NT2/D1 (cell line): ENCODE results near the gene DLL4.

Source experiments
- DNase-seq: peaks from one replicate; pipeline ENCODE4 v3.0.0-alpha.2; 2011; ENCODE audit warnings: low read depth, low spot score
- H3K27me3 ChIP-seq: 2 replicates; pipeline ENCODE4 v1.6.0; 2011; ENCODE audit warnings: mild to moderate bottlenecking; ENCODE audit not compliant: insufficient read length, insufficient read depth
- H3K36me3 ChIP-seq: 2 replicates; pipeline ENCODE4 v1.6.1; 2011; ENCODE audit warnings: mild to moderate bottlenecking, low read length, mixed read lengths; ENCODE audit not compliant: insufficient read depth, insufficient read length
- H3K4me1 ChIP-seq: 2 replicates; pipeline ENCODE4 v1.5.1; 2011; ENCODE audit not compliant: insufficient read depth, insufficient read length
- H3K4me3 ChIP-seq: 2 replicates; pipeline ENCODE4 v1.5.1; 2011; ENCODE audit warnings: low read depth; ENCODE audit not compliant: insufficient read length
- H3K9ac ChIP-seq: 2 replicates; pipeline ENCODE4 v1.6.0; 2011; ENCODE audit warnings: low read depth; ENCODE audit not compliant: insufficient read length
- H3K9me3 ChIP-seq: 2 replicates; pipeline ENCODE4 v1.5.1; 2011; ENCODE audit warnings: mild to moderate bottlenecking, low read length; ENCODE audit not compliant: insufficient read depth
- SUZ12 ChIP-seq: IDR thresholded peaks from 2 replicates; pipeline ENCODE4 v1.6.1; 2011; ENCODE audit not compliant: insufficient read length, insufficient read depth; ENCODE audit errors: extremely low read depth
- YY1 ChIP-seq: IDR thresholded peaks from 2 replicates; pipeline ENCODE4 v1.6.1; 2011; ENCODE audit not compliant: insufficient read length, insufficient read depth
- ZNF274 ChIP-seq: IDR thresholded peaks from 2 replicates; pipeline ENCODE4 v1.6.1; 2011; ENCODE audit warnings: mild to moderate bottlenecking, low read depth, low read length

The DLL4 gene

DNA sequence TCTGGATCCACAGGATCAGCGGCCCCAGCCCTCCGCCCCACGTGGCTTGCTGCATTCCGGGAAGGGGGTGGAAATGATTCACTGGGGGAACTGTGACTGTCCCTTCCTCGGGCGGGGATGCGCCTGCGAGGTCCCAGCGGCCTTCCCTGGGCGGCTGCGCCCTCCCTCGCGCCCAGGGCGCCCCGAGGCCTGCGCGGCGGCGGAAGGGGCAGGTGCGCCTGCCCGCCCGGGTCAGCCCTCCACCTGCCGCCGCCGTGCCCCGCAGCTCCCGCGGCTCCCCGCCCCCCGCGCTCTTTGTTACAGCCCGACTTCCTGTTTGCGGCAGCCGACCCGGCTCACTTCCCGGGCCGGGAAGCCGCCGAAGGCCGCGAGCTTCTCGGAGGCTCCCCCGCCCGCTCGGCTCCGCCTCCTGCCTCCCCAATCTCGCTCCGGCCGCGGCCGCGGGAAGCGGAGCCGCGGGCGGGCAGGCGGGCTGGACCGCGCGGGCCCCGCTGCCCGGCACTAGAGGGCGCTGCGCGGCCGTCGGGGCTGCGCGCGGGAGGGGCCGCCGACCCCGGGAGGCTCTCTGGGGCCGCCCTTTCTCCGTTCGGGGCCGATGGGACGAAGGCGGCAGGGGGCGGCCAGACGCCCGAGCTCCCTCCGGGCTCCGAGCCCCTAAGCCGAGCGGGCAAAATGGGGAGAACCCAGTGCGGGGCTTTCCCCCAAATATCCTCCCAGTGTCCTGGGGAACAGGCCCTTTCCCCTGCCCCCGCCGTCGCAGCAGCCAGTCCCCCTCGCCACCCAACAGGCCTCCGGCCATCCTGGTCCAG, 12.6 kb downstream of the DLL4 start:
- peak overlapping the region; percentile 42 for H3K4me3 ChIP-seq
- H3K36me3 ChIP-seq: no peaks in the 10 kb centered on the region
- H3K27me3 ChIP-seq: peaks cover 82% of the 10 kb centered on the region
- TF ChIP-seq YY1 (no peak), ZNF274 (no peak), SUZ12 (no peak)
- peaks cover 2% of the 10 kb centered on the region for H3K4me1 ChIP-seq
- DNase-seq: no peak
- H3K9me3 ChIP-seq: no peaks in the 10 kb centered on the region
- peak overlapping the region; percentile 79 for H3K9ac ChIP-seq

DNA sequence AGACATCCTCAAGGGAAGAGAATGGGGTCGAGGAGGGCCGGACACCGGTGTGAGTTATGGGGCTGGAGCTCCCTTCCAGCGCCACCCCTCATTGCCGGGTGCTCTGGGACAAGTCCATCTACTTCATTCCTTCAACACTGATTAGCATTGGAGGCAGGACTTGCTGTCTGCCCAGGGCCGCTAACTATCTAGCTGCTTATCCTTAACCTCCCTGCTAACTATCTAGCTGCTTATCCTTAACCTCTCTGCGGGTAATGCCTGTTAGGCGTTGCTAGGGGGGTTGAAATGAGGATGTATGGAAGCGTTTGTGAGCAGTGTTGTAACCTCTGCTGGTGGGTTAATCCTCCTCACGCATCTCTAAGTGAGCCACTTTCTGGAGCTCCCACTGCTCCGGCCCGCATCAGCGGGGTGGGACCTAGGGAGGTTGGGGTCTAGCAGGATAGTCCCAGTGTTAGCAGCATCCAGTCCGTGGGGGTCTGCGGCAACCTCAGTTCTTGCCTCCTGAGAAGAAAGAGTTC, 13.3 kb downstream of the DLL4 start:
- Histone ChIP-seq H3K9ac (peak overlapping the region; percentile 61), H3K9me3 (no peaks in the 10 kb centered on the region), H3K4me1 (peaks cover 2% of the 10 kb centered on the region), H3K27me3 (peaks cover 76% of the 10 kb centered on the region), H3K36me3 (no peaks in the 10 kb centered on the region), H3K4me3 (peak overlapping the region; percentile 40)
- no peak for DNase-seq
- TF ChIP-seq YY1: no peak
- TF ChIP-seq ZNF274: no peak
- TF ChIP-seq SUZ12: no peak

DNA sequence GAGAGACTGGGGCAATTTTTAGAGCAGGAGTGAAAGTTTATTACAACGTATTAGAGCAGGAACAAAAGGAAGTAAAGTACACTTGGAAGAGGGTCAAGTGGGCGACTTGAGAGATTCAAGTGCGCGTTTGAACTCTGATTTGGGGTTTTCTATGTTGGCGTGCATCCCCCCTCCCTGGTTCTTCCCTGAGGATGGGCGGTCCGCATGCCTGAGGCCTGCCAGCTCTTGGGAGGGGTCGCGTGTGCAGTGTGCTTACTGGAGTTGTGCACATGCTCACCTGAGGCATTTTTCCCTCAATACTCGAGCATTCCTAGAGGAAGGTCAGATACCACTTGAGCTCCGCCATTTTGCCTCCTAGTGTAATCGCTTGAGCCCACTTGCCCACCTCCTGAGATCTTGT, 13.7 kb downstream of the DLL4 start:
- TF ChIP-seq SUZ12 (no peak), YY1 (no peak)
- Histone ChIP-seq H3K9me3 (no peaks in the 10 kb centered on the region), H3K4me3 (no peak overlapping the region), H3K27me3 (peaks cover 74% of the 10 kb centered on the region), H3K36me3 (no peaks in the 10 kb centered on the region), H3K9ac (no peak overlapping the region), H3K4me1 (peaks cover 2% of the 10 kb centered on the region)
- no peak for DNase-seq

DNA sequence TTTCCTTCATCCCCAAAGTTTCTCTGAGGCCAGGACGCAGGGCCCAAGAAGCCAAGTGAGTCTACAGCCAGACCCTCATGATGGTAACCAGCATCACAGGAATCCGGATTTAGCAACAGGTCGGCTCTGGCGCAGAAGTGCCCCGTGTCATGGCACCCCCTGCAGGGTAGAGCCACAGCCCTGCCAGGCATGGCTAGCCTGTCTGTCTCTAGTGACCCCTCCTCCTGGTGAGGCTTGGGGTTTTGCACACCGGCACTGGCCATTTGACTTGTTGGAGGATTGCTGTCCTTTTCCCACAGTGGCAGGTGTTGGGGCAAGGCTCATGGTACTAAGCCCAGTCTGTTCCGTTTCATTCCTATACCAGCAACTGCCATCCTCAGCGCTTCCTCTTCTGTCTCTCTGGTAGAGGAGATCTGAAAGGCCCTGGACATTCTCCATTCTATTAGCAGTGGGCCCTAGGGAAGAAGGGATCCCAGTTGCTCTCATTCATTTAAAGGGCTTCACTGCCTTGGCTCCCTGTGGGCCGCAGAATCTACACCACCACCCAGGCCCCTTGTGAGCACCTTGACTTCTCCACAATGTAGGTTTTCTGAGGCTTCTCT, 14.7 kb downstream of the DLL4 start:
- Histone ChIP-seq H3K4me3 (no peak overlapping the region), H3K9me3 (no peaks in the 10 kb centered on the region), H3K36me3 (no peaks in the 10 kb centered on the region), H3K27me3 (peaks cover 80% of the 10 kb centered on the region), H3K4me1 (peaks cover 2% of the 10 kb centered on the region), H3K9ac (no peak overlapping the region)
- DNase-seq: no peak
- TF ChIP-seq YY1 (no peak), ZNF274 (no peak), SUZ12 (no peak)

DNA sequence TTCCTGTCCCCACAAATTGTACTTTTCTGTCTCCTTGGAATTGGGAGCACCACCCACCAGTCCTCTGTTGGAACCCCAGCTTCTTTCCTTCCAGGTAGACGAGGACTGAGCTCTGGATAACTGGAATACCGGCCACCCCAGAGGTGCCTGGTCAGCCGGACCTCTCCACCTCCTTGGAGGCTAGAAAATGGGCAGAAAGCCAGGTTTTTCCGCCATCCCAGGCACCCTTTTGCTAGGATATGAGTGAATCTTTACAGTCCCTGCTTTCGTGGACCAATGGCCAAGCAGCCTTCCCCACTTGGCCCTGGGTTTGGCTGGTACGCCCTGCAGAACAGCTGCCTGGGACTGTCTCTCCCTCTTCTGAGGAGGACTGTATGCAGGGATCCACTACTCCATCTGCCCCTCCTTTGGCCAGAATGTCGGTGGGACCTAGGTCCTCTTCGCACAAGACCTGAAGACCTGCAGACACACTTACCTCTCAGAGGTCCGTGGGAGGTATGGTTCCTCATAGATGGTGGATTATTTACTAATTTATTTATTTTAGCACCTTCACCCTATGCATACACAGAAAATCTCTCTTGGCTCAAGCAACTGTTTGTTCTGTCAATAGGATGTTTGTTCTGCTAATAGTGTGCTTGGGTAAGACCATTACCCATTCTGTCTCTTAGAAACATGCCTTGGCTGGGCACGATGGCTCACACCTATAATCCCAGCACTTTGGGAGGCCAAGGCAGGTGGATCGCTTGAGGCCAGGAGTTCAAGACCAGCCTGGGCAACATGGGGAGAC, 15.6 kb downstream of the DLL4 start:
- Histone ChIP-seq H3K36me3 (no peaks in the 10 kb centered on the region), H3K9me3 (no peaks in the 10 kb centered on the region), H3K4me1 (peaks cover 2% of the 10 kb centered on the region), H3K9ac (no peak overlapping the region), H3K4me3 (no peak overlapping the region), H3K27me3 (peaks cover 78% of the 10 kb centered on the region)
- no peak for DNase-seq
- TF ChIP-seq SUZ12 (no peak), ZNF274 (no peak), YY1 (no peak)

DNA sequence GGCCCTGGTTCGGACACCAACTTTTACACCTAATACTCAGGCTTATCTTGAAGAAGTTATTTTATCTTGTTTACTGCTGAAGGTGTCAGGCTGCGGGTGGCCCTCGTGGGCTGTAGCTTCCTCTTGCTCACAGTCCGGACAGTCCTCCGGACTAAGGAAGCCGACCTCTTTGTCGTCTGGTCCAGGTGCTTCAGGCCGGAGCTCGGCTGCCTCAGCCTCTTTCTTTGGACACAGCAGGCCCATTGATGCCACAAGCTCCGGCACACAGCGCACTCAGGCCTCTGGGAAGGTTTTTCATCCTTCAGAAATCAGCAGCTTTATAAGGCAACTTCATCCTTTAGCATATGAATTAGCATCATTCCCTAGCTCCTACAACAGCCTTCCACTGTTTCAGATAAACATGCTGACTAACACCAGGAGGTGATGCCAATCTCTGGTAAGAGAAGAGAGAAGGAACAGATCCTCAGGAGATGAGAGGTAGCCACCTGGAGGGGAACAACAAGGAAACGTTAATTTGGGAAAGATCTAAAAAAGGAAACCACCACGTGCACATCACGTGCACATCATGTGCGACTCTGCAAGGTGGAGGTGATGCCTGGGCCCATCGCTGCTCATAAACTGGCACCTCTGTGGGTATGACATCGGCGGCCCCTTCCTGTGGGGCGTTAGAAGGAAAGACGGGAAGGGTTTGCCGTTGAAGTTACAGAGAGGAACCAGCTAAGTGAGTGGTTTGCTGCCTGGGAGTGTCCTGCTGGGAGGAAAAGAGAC, 19.8 kb downstream of the DLL4 start:
- peaks cover under 1% of the 10 kb centered on the region for H3K4me1 ChIP-seq
- DNase-seq: no peak
- TF ChIP-seq YY1 (no peak), SUZ12 (no peak), ZNF274 (no peak)
- no peak overlapping the region for H3K4me3 ChIP-seq
- H3K36me3 ChIP-seq: no peaks in the 10 kb centered on the region
- H3K9ac ChIP-seq: no peak overlapping the region
- H3K9me3 ChIP-seq: no peaks in the 10 kb centered on the region
- H3K27me3 ChIP-seq: peaks cover 57% of the 10 kb centered on the region

DNA sequence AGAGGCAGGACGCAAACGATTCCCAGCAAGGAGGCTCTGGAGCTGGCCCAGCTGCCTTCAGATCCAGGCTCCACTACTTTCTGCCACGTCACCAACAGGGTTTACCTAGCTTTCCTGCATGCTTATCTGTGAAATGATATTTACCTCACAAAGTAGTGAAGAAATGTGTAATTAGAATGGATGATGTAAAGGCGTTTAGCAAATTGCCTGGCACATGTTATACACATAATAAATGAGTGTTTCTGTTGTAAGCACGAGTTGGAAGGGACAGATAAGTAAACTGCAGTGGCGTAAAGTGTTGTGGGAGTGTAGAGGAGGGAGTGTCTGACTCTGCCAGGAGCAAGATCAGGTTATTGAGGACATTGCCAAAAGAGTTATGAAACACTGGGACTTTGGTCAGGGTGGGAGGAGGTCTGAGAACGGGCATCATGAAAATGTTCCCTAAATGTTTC, 20.6 kb downstream of the DLL4 start:
- no peaks in the 10 kb centered on the region for H3K36me3 ChIP-seq
- no peak for TF ChIP-seq YY1
- TF ChIP-seq SUZ12: no peak
- TF ChIP-seq ZNF274: no peak
- no peak overlapping the region for H3K9ac ChIP-seq
- H3K4me1 ChIP-seq: peaks cover 5% of the 10 kb centered on the region
- H3K4me3 ChIP-seq: no peak overlapping the region
- no peaks in the 10 kb centered on the region for H3K9me3 ChIP-seq
- H3K27me3 ChIP-seq: peaks cover 53% of the 10 kb centered on the region
- DNase-seq: no peak
